PFSK-1 (cell line): ENCODE results near the gene NOVA2.
A peak's percentile ranks its signal among the peaks of the same experiment; 100 is the strongest.

ENCODE experiments used
- POLR2AphosphoS5 ChIP-seq: IDR thresholded peaks from 2 replicates; pipeline ENCODE4 v1.6.1; 2012; ENCODE audit warnings: low read depth, mild to moderate bottlenecking, control low read depth, low read length, moderate library complexity
- SIN3A ChIP-seq: IDR thresholded peaks from 2 replicates; pipeline ENCODE4 v1.6.1; 2012; ENCODE audit warnings: mild to moderate bottlenecking, low read length, moderate library complexity, borderline replicate concordance; ENCODE audit not compliant: insufficient read depth
- TAF1 ChIP-seq: IDR thresholded peaks from 2 replicates; pipeline ENCODE4 v1.6.1; 2012; ENCODE audit warnings: low read length, control low read depth, borderline replicate concordance; ENCODE audit not compliant: insufficient read depth
- TF ChIP-seq, protein P1 (sequence below), 2 experiments: IDR thresholded peaks; 2 replicates each; pipeline versions ENCODE4 v1.6.1 to v1.8.0; 2011 to 2012; ENCODE audit warnings: low read depth in 2 of 2, low read length in 2 of 2, control low read depth in 1 of 2, inconsistent platforms in 1 of 2, mild to moderate bottlenecking in 1 of 2, moderate library complexity in 1 of 2; ENCODE audit not compliant: insufficient read depth in 1 of 2

DNA sequence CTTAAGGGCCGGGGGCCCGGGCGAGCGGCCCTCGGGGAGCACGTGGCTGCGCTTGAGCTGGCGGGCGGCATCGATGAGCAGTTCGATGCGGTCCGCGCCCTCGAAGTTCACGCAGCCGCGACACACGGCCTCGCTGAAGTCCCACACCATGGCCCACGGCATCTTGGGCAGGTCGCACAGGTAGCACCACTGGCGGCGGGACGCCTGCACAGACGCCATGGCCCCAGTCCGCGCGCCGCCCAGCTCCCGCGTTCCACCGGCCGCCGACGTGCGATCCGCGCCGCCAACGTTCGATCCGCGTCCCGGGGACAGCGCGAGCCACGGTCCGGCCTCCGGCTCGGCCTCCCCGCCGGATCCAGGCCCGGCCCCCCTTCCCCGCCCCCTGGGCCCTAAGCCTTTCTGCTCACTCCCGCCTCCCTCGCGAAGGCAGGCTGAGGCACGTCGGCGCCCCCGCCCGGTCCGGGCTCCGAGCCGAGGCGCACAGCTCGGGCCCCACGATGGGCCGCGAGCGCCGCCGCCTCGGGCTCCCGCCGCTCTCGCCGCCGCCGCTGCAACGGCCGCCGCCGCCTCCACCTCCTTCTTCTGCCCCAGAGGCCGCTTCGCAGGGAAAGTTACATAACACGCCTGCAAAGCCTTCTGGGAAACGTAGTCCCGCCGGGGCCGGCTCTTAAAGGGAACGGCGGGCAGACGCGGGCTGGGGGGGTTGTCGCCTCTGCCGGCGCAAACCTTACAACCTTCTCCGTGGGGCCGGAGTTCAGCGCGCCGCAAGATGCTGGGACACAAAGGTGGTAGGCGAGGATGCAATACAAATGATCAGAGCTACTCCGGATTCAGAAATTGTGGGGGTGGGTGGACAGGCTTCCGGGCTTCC is 87.9 kb downstream of the NOVA2 start, which contains the start of gene IRF2BP1:
- TF ChIP-seq SIN3A (0 out of 2 replicates have a peak, but pooled peaks have one; percentile 73), TAF1 (peak; percentile 50; the same call in 1 of the 2 replicates), POLR2AphosphoS5 (peak; percentile 18; the same call in 1 of the 2 replicates)
- TF ChIP-seq, protein P1, sequence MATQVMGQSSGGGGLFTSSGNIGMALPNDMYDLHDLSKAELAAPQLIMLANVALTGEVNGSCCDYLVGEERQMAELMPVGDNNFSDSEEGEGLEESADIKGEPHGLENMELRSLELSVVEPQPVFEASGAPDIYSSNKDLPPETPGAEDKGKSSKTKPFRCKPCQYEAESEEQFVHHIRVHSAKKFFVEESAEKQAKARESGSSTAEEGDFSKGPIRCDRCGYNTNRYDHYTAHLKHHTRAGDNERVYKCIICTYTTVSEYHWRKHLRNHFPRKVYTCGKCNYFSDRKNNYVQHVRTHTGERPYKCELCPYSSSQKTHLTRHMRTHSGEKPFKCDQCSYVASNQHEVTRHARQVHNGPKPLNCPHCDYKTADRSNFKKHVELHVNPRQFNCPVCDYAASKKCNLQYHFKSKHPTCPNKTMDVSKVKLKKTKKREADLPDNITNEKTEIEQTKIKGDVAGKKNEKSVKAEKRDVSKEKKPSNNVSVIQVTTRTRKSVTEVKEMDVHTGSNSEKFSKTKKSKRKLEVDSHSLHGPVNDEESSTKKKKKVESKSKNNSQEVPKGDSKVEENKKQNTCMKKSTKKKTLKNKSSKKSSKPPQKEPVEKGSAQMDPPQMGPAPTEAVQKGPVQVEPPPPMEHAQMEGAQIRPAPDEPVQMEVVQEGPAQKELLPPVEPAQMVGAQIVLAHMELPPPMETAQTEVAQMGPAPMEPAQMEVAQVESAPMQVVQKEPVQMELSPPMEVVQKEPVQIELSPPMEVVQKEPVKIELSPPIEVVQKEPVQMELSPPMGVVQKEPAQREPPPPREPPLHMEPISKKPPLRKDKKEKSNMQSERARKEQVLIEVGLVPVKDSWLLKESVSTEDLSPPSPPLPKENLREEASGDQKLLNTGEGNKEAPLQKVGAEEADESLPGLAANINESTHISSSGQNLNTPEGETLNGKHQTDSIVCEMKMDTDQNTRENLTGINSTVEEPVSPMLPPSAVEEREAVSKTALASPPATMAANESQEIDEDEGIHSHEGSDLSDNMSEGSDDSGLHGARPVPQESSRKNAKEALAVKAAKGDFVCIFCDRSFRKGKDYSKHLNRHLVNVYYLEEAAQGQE (IDR thresholded peaks at IDR 0.05; ENCODE audit: insufficient read depth in 1 of 2, low read depth in 2 of 2, low read length in 2 of 2): no peak
